A673 (cell line): ENCODE results near the gene RBM17. TPM values are rescaled to one million over a fixed set of nuclear protein-coding genes. Genes with fewer than 3 reads are reported as not detected.

Experiments
- BruUV-seq: library from RNA; stranded (reverse); fragments of 400-500 nt; replicated peaks from 2 replicates; lab custom pipeline; 2021; lab: Mats Ljungman, UMichigan
- CTCF ChIA-PET: fragments of 300-600 bp; sonication (Branson Sonifier 250); formaldehyde crosslinking; loops from one replicate; lab custom pipeline; 2022; ENCODE audit warnings: antibody characterized with exemption; lab: Charles Lee
- POLR2A ChIA-PET: fragments of 300-600 bp; sonication (Branson Sonifier 250); formaldehyde crosslinking; loops from one replicate; lab custom pipeline; 2022; ENCODE audit warnings: antibody characterized with exemption; ENCODE audit not compliant: low non-redundant PET; lab: Charles Lee
- DNase-seq: peaks from one replicate; pipeline ENCODE4 v3.0.0-alpha.2; 2015; ENCODE audit warnings: low spot score
- H3K27ac ChIP-seq: fragments of 200-600 bp; sonication (generic); 2 replicates; pipeline ENCODE4 v1.5.1; 2016; ENCODE audit warnings: mixed run types, low read depth, mild to moderate bottlenecking, mixed read lengths, antibody characterized with exemption, low read length; ENCODE audit not compliant: poor library complexity, severe bottlenecking
- H3K27me3 ChIP-seq: fragments of 200-600 bp; sonication (generic); replicated peaks from 2 replicates; pipeline ENCODE4 v1.6.1; 2017; ENCODE audit warnings: mixed run types, low read depth, mild to moderate bottlenecking, mixed read lengths, antibody characterized with exemption, low read length; ENCODE audit not compliant: insufficient read depth, poor library complexity
- H3K36me3 ChIP-seq: fragments of 200-600 bp; sonication (generic); 2 replicates; pipeline ENCODE4 v1.6.1; 2016; ENCODE audit warnings: mixed run types, mild to moderate bottlenecking, mixed read lengths, antibody characterized with exemption, low read length; ENCODE audit not compliant: insufficient read depth, poor library complexity, severe bottlenecking
- H3K4me1 ChIP-seq: fragments of 200-600 bp; sonication (generic); 2 replicates; pipeline ENCODE4 v1.6.1; 2017; ENCODE audit warnings: mixed run types, mild to moderate bottlenecking, mixed read lengths, antibody characterized with exemption, low read length; ENCODE audit not compliant: insufficient read depth, poor library complexity, severe bottlenecking
- H3K4me3 ChIP-seq: fragments of 200-600 bp; sonication (generic); 2 replicates; pipeline ENCODE4 v1.5.1; 2016; ENCODE audit warnings: low read depth, mixed run types, mild to moderate bottlenecking, mixed read lengths, low read length; ENCODE audit not compliant: poor library complexity, severe bottlenecking
- H3K9me3 ChIP-seq: fragments of 200-600 bp; sonication (generic); 2 replicates; pipeline ENCODE4 v1.6.1; 2016; ENCODE audit warnings: mixed run types, low read depth, mild to moderate bottlenecking, mixed read lengths, antibody characterized with exemption, low read length; ENCODE audit not compliant: poor library complexity, severe bottlenecking
- EZH2 ChIP-seq: fragments of 200-600 bp; sonication (generic); IDR thresholded peaks from 2 replicates; pipeline ENCODE4 v1.6.1; 2017; ENCODE audit warnings: borderline replicate concordance, low read depth, mild to moderate bottlenecking, mixed read lengths, antibody characterized with exemption, low read length; ENCODE audit not compliant: poor library complexity, severe bottlenecking
- intact Hi-C: fragments of 100-400 bp; cut with micrococcal nuclease; formaldehyde crosslinking; loops from one replicate; pipeline ENCODE4 v1.10.0; 2022; ENCODE audit not compliant: unreplicated experiment
- total RNA-seq: library from RNA; stranded (reverse); gene quantifications from 2 replicates; pipeline ENCODE4 v1.2.3, GENCODE V29; 2021
- TF ChIP-seq, protein P1 (sequence below): fragments of 300-800, 200-600 bp; sonication (generic); conservative IDR thresholded peaks from 2 replicates; pipeline ENCODE4 v1.5.1; 2017; ENCODE audit warnings: low read depth, mild to moderate bottlenecking, antibody characterized with exemption, low read length, moderate library complexity, mixed read lengths

The RBM17 gene
- total RNA-seq, 1 experiment from 2014 or later: 195 TPM

- peak; percentile 58 for DNase-seq
- ChIA-PET POLR2A (no interaction called here), CTCF (no interaction called here)
- no peak overlapping the region for H3K4me3 ChIP-seq
- H3K4me1 ChIP-seq: peaks cover 18% of the 10 kb centered on the region
- no peaks in the 10 kb centered on the region for H3K9me3 ChIP-seq
- no TSS peak for BruUV-seq
- H3K27ac ChIP-seq: no peak overlapping the region
- no peak for TF ChIP-seq EZH2
- TF ChIP-seq, protein P1, sequence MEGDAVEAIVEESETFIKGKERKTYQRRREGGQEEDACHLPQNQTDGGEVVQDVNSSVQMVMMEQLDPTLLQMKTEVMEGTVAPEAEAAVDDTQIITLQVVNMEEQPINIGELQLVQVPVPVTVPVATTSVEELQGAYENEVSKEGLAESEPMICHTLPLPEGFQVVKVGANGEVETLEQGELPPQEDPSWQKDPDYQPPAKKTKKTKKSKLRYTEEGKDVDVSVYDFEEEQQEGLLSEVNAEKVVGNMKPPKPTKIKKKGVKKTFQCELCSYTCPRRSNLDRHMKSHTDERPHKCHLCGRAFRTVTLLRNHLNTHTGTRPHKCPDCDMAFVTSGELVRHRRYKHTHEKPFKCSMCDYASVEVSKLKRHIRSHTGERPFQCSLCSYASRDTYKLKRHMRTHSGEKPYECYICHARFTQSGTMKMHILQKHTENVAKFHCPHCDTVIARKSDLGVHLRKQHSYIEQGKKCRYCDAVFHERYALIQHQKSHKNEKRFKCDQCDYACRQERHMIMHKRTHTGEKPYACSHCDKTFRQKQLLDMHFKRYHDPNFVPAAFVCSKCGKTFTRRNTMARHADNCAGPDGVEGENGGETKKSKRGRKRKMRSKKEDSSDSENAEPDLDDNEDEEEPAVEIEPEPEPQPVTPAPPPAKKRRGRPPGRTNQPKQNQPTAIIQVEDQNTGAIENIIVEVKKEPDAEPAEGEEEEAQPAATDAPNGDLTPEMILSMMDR: no peak
- intact Hi-C loops: no loop called here
- no peaks in the 10 kb centered on the region for H3K36me3 ChIP-seq
- H3K27me3 ChIP-seq: no peaks in the 10 kb centered on the region
These were observed 39.9 kb downstream of the RBM17 start for GRCh38 chr10:6128591-6129251.

DNA sequence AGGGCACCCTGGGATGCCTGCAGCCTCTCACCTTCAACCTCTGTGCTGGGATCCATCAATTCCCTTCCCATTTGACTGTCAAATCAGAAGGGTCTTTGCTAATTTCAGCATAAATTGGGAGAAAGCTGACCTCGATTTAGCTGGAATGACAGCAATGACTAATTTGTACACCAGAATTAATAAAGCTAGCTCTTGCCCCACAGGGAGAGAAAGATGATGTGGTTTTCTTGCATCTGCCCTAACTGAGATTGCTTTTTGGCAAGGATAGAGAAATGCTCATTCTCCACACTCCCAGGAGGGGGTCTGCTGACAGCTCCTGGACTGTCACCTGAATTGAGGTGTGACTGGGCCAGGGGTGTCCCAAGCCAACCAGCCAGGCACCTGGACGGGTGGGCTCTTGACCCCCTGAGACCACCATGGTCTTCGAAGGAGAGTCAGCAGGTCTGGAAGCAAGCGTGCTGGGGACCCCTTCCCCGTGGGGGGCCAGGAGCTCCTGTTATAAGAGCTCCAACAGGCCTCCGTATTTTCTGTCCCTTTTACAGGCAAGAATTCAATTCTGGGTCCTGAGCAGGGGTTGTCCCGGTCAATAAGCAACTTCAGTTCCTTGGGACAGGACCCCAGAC, 42.1 kb downstream of the RBM17 start:
- no peak for DNase-seq
- H3K27ac ChIP-seq: no peak overlapping the region
- H3K4me3 ChIP-seq: no peak overlapping the region
- POLR2A ChIA-PET: no interaction called here
- H3K27me3 ChIP-seq: no peaks in the 10 kb centered on the region
- no TSS peak for BruUV-seq
- TF ChIP-seq, protein P1: no peak
- no peak for TF ChIP-seq EZH2
- H3K9me3 ChIP-seq: no peaks in the 10 kb centered on the region
- H3K4me1 ChIP-seq: peaks cover 12% of the 10 kb centered on the region
- CTCF ChIA-PET: no interaction called here
- H3K36me3 ChIP-seq: no peaks in the 10 kb centered on the region
- intact Hi-C loops: no loop called here

GRCh38 chr10:6133331-6134098, 44.7 kb downstream of the RBM17 start:
- H3K9me3 ChIP-seq: no peaks in the 10 kb centered on the region
- H3K27me3 ChIP-seq: peaks cover 18% of the 10 kb centered on the region
- intact Hi-C loops: no loop called here
- peaks cover 8% of the 10 kb centered on the region for H3K4me1 ChIP-seq
- TF ChIP-seq, protein P1: no peak
- no peak for TF ChIP-seq EZH2
- no peak overlapping the region for H3K4me3 ChIP-seq
- BruUV-seq: no TSS peak
- CTCF ChIA-PET: no interaction called here
- no peak overlapping the region for H3K27ac ChIP-seq
- POLR2A ChIA-PET: no interaction called here
- no peak for DNase-seq
- H3K36me3 ChIP-seq: no peaks in the 10 kb centered on the region
